Bronchial epithelial cell (primary cell): ENCODE data around the gene ARHGAP23. TPM values are rescaled to one million over a fixed set of nuclear protein-coding genes. Genes with fewer than 3 reads are reported as not detected.

Experiments used
- DNase-seq: peaks from one replicate; pipeline ENCODE4 v3.0.0-alpha.2; 2010; ENCODE audit warnings: low read depth
- FAIRE-seq: peaks from 2 replicates; lab custom pipeline; 2011; peaks lifted over from hg19 to GRCh38; lab: Jason Lieb, UNC
- H3K27me3 ChIP-seq: 2 replicates; pipeline ENCODE4 v1.5.1; 2011; ENCODE audit warnings: low read length; ENCODE audit not compliant: control insufficient read depth, insufficient read depth
- H3K36me3 ChIP-seq: 2 replicates; pipeline ENCODE4 v1.5.1; 2011; ENCODE audit warnings: low read length; ENCODE audit not compliant: control insufficient read depth, insufficient read depth
- H3K4me3 ChIP-seq: 2 replicates; pipeline ENCODE4 v1.5.1; 2011; ENCODE audit warnings: mild to moderate bottlenecking, low read depth, low read length, control low read depth
- CTCF ChIP-seq: IDR thresholded peaks from 2 replicates; pipeline ENCODE4 v1.5.1; 2011; ENCODE audit warnings: mild to moderate bottlenecking, moderate library complexity, low read length, control low read depth, inconsistent platforms; ENCODE audit not compliant: insufficient read depth, severe bottlenecking
- total RNA-seq: library from RNA; depleted of rRNA; stranded (reverse); fragments of >200 nt; gene quantifications from 2 replicates; pipeline ENCODE4 v1.2.1, GENCODE V29; 2014

ARHGAP23 gene
- total RNA-seq, 1 donor from 2014 or later, result 15.8 TPM

DNA sequence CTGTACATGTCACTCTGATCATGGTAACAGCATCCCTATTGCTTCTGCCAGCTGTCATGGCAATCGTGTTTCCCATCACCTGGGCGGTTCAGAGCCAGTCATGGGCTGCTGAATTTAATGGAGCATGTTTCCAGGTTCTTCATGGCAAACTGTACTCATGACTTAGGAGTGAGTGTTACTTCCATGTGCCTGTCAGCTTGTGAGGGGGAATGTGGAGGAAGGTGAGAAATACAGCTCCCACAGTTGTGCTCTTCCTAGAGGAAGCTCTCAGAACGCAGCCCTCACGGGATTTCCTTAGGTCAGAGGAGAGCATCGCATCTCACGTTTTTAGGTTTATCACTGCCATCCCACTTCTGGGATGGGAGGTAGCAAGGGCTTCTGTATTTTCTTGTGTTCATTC lies 28.0 kb upstream of the ARHGAP23 start:
- Histone ChIP-seq H3K27me3 (no peaks in the 10 kb centered on the region), H3K4me3 (no peak overlapping the region), H3K36me3 (peaks cover 9% of the 10 kb centered on the region)
- no peak for TF ChIP-seq CTCF
- DNase-seq (no peak), FAIRE-seq (no peak)

GRCh38 chr17:38401459-38401858 lies 26.8 kb upstream of the ARHGAP23 start:
- H3K36me3 ChIP-seq, result peaks cover 6% of the 10 kb centered on the region
- no peaks in the 10 kb centered on the region for H3K27me3 ChIP-seq
- no peak for TF ChIP-seq CTCF
- FAIRE-seq (no peak), DNase-seq (no peak)
- no peak overlapping the region for H3K4me3 ChIP-seq

GRCh38 chr17:38402897-38403296 lies 25.4 kb upstream of the ARHGAP23 start:
- no peaks in the 10 kb centered on the region for H3K27me3 ChIP-seq
- FAIRE-seq (no peak), DNase-seq (no peak)
- H3K4me3 ChIP-seq, result no peak overlapping the region
- H3K36me3 ChIP-seq, result peaks cover 4% of the 10 kb centered on the region
- peak; percentile 16 for TF ChIP-seq CTCF

GRCh38 chr17:38403491-38403890 lies 24.8 kb upstream of the ARHGAP23 start:
- DNase-seq (peak; percentile 17), FAIRE-seq (no peak)
- Histone ChIP-seq H3K4me3 (no peak overlapping the region), H3K36me3 (peaks cover 4% of the 10 kb centered on the region), H3K27me3 (no peaks in the 10 kb centered on the region)
- no peak for TF ChIP-seq CTCF

DNA sequence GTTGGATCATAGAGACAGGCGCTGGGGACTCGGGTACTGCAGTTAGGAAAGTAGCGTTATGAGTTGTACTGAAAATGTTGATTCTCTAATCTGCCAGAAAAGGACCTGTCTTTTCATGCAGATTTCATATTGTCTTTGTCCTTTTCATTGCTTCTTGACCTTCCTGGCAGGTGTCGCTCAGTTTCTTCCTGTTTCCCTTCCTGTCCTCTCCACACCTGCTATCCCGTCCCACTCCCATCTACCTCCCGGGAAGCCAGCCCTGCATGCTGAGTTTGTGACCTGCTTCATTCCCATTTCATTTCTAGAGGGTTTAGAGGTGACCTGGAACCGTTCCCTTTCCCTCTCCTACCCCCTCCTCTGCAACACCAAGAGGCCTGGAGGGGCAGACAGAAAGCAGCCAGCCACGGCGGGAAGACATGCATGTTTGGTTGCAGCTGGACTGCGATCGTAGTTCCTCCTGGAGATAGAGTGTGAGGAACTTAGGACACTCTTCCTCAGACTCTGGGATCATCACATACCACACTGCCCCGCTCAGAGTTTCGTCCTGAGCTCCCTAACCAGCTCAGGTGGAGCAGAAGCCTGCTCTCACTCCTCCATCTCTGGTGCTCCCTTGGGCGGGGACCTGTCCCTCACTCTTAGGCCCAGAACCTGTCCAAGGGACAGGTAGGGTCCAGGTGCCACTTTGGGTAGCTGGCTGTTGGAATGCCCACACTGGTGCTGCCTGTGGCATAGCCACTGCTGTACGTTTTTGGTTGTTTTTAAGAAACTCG lies 23.9 kb upstream of the ARHGAP23 start:
- DNase-seq, result no peak
- no peak for TF ChIP-seq CTCF
- Histone ChIP-seq H3K36me3 (peaks cover 4% of the 10 kb centered on the region), H3K4me3 (no peak overlapping the region), H3K27me3 (no peaks in the 10 kb centered on the region)
- no peak for FAIRE-seq

DNA sequence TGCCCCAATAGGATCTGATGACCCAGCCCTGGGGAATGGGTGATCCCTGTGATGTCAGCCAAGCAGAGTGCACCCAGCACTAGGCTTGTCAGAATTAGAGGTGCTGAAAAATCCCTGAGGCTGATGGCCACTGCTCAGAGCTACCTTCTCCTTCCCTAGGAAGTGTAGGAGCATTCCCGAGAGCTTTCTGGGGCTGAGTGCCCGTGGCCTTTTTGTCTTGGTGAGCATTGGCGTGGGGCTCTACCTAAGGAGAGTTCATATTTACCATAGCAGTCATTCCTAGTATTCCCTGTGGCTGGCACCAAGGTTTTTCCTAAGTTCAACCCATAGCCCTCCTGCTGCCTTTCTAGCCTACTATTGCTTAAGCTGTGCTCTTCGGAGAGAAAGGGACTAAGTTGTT lies 22.6 kb upstream of the ARHGAP23 start:
- no peak overlapping the region for H3K4me3 ChIP-seq
- H3K36me3 ChIP-seq, result no peaks in the 10 kb centered on the region
- DNase-seq (no peak), FAIRE-seq (no peak)
- H3K27me3 ChIP-seq, result no peaks in the 10 kb centered on the region
- TF ChIP-seq CTCF, result no peak
